SK-N-SH (cell line): ENCODE results near the gene CHRNE. TPM values are rescaled to one million over a fixed set of nuclear protein-coding genes. Genes with fewer than 3 reads are reported as not detected.
"Not testable (repeated sequence)": the region's sequence is repeated elsewhere in the genome, so short reads cannot be mapped to it uniquely, and the experiment has no call there.

Experiments
- CTCF ChIA-PET: fragments of 300-600, 350-600 bp; formaldehyde crosslinking; extraction: SDS; loops from one replicate; lab custom pipeline; 2021; lab: Yijun Ruan, JAX
- POLR2A ChIA-PET: fragments of 350-600 bp; sonication (Branson Sonifier 250); formaldehyde crosslinking; extraction: SDS; loops from one replicate; lab custom pipeline; 2020; ENCODE audit warnings: antibody characterized with exemption, inconsistent platforms; lab: Yijun Ruan, JAX
- DNase-seq: peaks from one replicate; pipeline ENCODE4 v3.0.0; 2012
- H2AFZ ChIP-seq: fragments of 200-600 bp; sonication (generic); 2 replicates; pipeline ENCODE4 v1.8.1; 2016; ENCODE audit warnings: antibody characterized with exemption, mild to moderate bottlenecking, low read depth
- H3F3A ChIP-seq: fragments of 200-600 bp; sonication (generic); replicated peaks from 2 replicates; pipeline ENCODE3; 2016; ENCODE audit warnings: antibody characterized with exemption, mild to moderate bottlenecking; ENCODE audit not compliant: insufficient read depth
- H3K27ac ChIP-seq, 2 experiments: fragments of 200-500 bp in 1 of 2; fragments of 200-600 bp in 1 of 2; sonication (Bioruptor generic) in 1 of 2; sonication (generic), shearing (Covaris generic) in 1 of 2; 2 replicates each; pipeline versions ENCODE4 v1.5.1 to v1.6.1; 2014 to 2016; ENCODE audit warnings: low read depth in 2 of 2, inconsistent platforms in 1 of 2, low read length in 1 of 2, mild to moderate bottlenecking in 1 of 2, mixed read lengths in 1 of 2
- H3K27me3 ChIP-seq: fragments of 200-600 bp; sonication (generic), shearing (Covaris generic); 2 replicates; pipeline ENCODE4 v1.6.1; 2016; ENCODE audit warnings: mixed run types; ENCODE audit not compliant: insufficient read depth
- H3K36me3 ChIP-seq, 2 experiments: fragments of 200-500 bp in 1 of 2; fragments of 200-600 bp in 1 of 2; sonication (Bioruptor generic) in 1 of 2; sonication (generic) in 1 of 2; replicated peaks in 1 of 2; 2 replicates each; pipeline versions ENCODE3 to v1.5.1; 2014 to 2016; ENCODE audit warnings: low read length in 1 of 2, mild to moderate bottlenecking in 1 of 2; ENCODE audit not compliant: insufficient read depth in 2 of 2, control insufficient read depth in 1 of 2
- H3K4me1 ChIP-seq, 2 experiments: fragments of 200-500 bp in 1 of 2; fragments of 200-600 bp in 1 of 2; sonication (Bioruptor generic) in 1 of 2; sonication (generic), shearing (Covaris generic) in 1 of 2; 2 replicates each; pipeline versions ENCODE4 v1.5.1 to v1.6.1; 2014 to 2016; ENCODE audit warnings: low read depth in 1 of 2, low read length in 1 of 2, mixed run types in 1 of 2; ENCODE audit not compliant: insufficient read depth in 2 of 2, control insufficient read depth in 1 of 2
- H3K4me2 ChIP-seq: fragments of 200-600 bp; sonication (generic), shearing (Covaris generic); 2 replicates; pipeline ENCODE4 v1.6.1; 2017; ENCODE audit warnings: mixed run types
- H3K4me3 ChIP-seq, 2 experiments: fragments of 200-500 bp in 1 of 2; fragments of 200-600 bp in 1 of 2; sonication (Bioruptor generic) in 1 of 2; sonication (generic), shearing (Covaris generic) in 1 of 2; 2 replicates each; pipeline versions ENCODE4 v1.5.1 to v1.8.1; 2014 to 2016; ENCODE audit warnings: low read depth in 2 of 2, inconsistent platforms in 1 of 2, low read length in 1 of 2, mild to moderate bottlenecking in 1 of 2, mixed read lengths in 1 of 2, moderate library complexity in 1 of 2
- H3K79me2 ChIP-seq: fragments of 200-600 bp; sonication (generic); 2 replicates; pipeline ENCODE4 v1.8.1; 2017; ENCODE audit warnings: mild to moderate bottlenecking; ENCODE audit not compliant: insufficient read depth
- H3K9ac ChIP-seq: fragments of 200-600 bp; sonication (generic); 2 replicates; pipeline ENCODE4 v1.6.1; 2017; ENCODE audit warnings: mixed run types
- H3K9me2 ChIP-seq: fragments of 200-600 bp; sonication (generic); 2 replicates; pipeline ENCODE4 v1.6.1; 2017; ENCODE audit warnings: mixed run types
- H3K9me3 ChIP-seq: fragments of 200-600 bp; sonication (generic); 2 replicates; pipeline ENCODE4 v1.6.1; 2017; ENCODE audit warnings: mixed run types, mild to moderate bottlenecking, moderate library complexity
- H4K20me1 ChIP-seq: fragments of 200-600 bp; sonication (generic); 2 replicates; pipeline ENCODE4 v1.6.1; 2017; ENCODE audit warnings: mild to moderate bottlenecking, mixed run types; ENCODE audit not compliant: insufficient read depth
- CHD2 ChIP-seq: fragments of 150-350 bp; IDR thresholded peaks from 2 replicates; pipeline ENCODE4 v1.6.1; 2018; ENCODE audit warnings: low read length; ENCODE audit not compliant: partially characterized antibody
- FOXM1 ChIP-seq: IDR thresholded peaks from 2 replicates; pipeline ENCODE4 v1.4.0; 2012; ENCODE audit warnings: low read depth, mild to moderate bottlenecking
- GATA2 ChIP-seq: sonication (generic); formaldehyde crosslinking; IDR thresholded peaks from 2 replicates; pipeline ENCODE4 v1.5.0; 2020; ENCODE audit warnings: mild to moderate bottlenecking, missing genetic modification reagents
- MXI1 ChIP-seq: IDR thresholded peaks from 2 replicates; pipeline ENCODE4 v1.6.1; 2012; ENCODE audit warnings: mild to moderate bottlenecking, low read depth, low read length, improper control_type of control experiment
- NFIC ChIP-seq: IDR thresholded peaks from 2 replicates; pipeline ENCODE4 v1.4.0; 2012; ENCODE audit warnings: borderline replicate concordance
- TAF1 ChIP-seq: IDR thresholded peaks from 2 replicates; pipeline ENCODE4 v1.6.1; 2012; ENCODE audit warnings: low read depth, mild to moderate bottlenecking, low read length, moderate library complexity, borderline replicate concordance
- YY1 ChIP-seq: IDR thresholded peaks from 2 replicates; pipeline ENCODE4 v1.4.0; 2012; ENCODE audit warnings: low read depth, mild to moderate bottlenecking
- WGBS: methylation state at CpG from one replicate; pipeline ENCODE4 v1.1.6; 2017; ENCODE audit warnings: low lambda C conversion rate; 5-methylcytosine and 5-hydroxymethylcytosine counted together
- polyA plus RNA-seq, 3 experiments: library from polyadenylated mRNA; depleted of rRNA; stranded (reverse); fragments of >200 nt; gene quantifications; 2 replicates each; pipeline ENCODE4 v1.2.3, GENCODE V29; 2012
- TF ChIP-seq, protein P1 (sequence below): IDR thresholded peaks from 2 replicates; pipeline ENCODE4 v1.6.1; 2012; ENCODE audit warnings: mild to moderate bottlenecking, low read depth, low read length, moderate library complexity
- TF ChIP-seq, protein P2 (sequence below): IDR thresholded peaks from 2 replicates; pipeline ENCODE4; 2012

The CHRNE gene
- polyA plus RNA-seq, 1 of the 3 experiments (the other 2 are of a cell fraction): 0.71 TPM

DNA sequence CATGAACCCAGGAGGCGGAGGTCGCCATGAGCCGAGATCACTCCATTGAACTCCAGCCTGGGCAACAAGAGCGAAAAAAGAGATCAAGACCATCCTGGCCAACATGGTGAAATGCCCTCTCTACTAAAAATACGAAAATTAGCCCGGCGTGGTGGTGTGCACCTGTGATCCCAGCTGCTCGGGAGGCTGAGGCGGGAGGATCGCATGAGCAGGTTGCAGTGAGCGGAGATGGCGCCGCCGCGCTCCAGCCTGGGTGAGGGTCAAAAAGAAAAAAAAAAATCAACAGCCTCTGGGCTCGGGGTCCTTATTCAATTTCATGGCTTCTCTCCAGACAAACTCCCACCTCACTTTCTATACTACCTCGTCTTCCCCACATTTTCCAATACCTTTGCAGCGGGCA, 26.0 kb upstream of the CHRNE start:
- 98% methylated on average over 18 of the region's 18 CpGs for WGBS
- H3K36me3 ChIP-seq: peaks cover 0 to 4% of the 10 kb centered on the region in 2 experiments
- no peaks in the 10 kb centered on the region for H4K20me1 ChIP-seq
- no peaks in the 10 kb centered on the region for H3K27me3 ChIP-seq
- peaks cover 0 to under 1% of the 10 kb centered on the region in 2 experiments; a peak in 1 of 4 replicates for H3K4me1 ChIP-seq
- ChIA-PET POLR2A (no interaction called here), CTCF (interaction anchor here (1.3 to 1.5 kb wide), 2 partner anchors 9 to 20 kb away, joined by 5 read pairs; no protein-coding TSS in a partner anchor)
- no peak overlapping the region for H2AFZ ChIP-seq
- H3F3A ChIP-seq: no peaks in the 10 kb centered on the region
- no peak for DNase-seq
- H3K79me2 ChIP-seq: no peaks in the 10 kb centered on the region
- H3K4me3 ChIP-seq: no peak overlapping the region
- no peak overlapping the region for H3K27ac ChIP-seq
- no peaks in the 10 kb centered on the region for H3K9me2 ChIP-seq
- H3K9me3 ChIP-seq: no peaks in the 10 kb centered on the region
- TF ChIP-seq FOXM1 (no peak), CHD2 (no peak), GATA2 (no peak), NFIC (no peak), MXI1 (no peak), TAF1 (no peak), YY1 (no peak)
- TF ChIP-seq, protein P1, sequence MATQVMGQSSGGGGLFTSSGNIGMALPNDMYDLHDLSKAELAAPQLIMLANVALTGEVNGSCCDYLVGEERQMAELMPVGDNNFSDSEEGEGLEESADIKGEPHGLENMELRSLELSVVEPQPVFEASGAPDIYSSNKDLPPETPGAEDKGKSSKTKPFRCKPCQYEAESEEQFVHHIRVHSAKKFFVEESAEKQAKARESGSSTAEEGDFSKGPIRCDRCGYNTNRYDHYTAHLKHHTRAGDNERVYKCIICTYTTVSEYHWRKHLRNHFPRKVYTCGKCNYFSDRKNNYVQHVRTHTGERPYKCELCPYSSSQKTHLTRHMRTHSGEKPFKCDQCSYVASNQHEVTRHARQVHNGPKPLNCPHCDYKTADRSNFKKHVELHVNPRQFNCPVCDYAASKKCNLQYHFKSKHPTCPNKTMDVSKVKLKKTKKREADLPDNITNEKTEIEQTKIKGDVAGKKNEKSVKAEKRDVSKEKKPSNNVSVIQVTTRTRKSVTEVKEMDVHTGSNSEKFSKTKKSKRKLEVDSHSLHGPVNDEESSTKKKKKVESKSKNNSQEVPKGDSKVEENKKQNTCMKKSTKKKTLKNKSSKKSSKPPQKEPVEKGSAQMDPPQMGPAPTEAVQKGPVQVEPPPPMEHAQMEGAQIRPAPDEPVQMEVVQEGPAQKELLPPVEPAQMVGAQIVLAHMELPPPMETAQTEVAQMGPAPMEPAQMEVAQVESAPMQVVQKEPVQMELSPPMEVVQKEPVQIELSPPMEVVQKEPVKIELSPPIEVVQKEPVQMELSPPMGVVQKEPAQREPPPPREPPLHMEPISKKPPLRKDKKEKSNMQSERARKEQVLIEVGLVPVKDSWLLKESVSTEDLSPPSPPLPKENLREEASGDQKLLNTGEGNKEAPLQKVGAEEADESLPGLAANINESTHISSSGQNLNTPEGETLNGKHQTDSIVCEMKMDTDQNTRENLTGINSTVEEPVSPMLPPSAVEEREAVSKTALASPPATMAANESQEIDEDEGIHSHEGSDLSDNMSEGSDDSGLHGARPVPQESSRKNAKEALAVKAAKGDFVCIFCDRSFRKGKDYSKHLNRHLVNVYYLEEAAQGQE: no peak
- TF ChIP-seq, protein P2, sequence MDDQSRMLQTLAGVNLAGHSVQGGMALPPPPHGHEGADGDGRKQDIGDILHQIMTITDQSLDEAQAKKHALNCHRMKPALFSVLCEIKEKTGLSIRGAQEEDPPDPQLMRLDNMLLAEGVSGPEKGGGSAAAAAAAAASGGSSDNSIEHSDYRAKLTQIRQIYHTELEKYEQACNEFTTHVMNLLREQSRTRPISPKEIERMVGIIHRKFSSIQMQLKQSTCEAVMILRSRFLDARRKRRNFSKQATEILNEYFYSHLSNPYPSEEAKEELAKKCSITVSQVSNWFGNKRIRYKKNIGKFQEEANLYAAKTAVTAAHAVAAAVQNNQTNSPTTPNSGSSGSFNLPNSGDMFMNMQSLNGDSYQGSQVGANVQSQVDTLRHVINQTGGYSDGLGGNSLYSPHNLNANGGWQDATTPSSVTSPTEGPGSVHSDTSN: no peak
- no peak overlapping the region for H3K4me2 ChIP-seq
- no peak overlapping the region for H3K9ac ChIP-seq

DNA sequence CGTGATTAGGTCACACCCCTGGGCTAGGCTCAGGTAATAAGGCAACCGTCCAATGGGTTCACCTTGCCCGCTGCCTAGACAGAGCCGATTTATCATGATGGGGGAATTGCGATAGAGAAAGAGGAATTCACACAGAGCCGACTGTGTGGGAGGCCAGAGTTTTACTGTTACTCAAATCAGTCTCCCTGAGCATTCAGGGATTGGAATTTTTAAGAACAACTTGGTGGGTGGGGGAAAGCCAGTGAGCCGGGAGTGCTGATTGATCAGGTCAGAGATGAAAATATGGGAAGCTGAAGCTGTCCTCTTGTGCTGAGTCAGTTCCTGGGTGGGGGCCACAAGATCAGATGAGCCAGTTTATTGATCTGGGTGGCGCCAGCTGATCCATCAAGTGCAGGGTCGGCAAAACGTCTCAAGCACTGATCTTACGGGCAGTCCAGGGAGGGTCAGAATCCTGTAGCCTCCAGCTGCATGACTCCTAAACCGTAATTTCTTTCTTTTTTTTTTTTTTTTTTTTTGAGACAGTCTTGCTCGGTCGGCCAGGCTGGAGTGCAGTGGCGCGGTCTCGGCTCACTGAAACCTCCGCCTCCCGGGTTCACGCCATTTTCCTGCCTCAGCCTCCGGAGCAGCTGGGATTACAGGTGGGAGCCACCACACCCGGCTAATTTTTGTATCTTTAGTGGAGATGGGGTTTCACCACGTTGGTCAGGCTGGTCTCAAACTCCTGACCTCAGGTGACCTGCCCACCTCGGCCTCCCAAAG, 23.9 kb upstream of the CHRNE start:
- not testable (repeated sequence) for H3K9me2 ChIP-seq, H4K20me1 ChIP-seq, H3K4me3 ChIP-seq, H3K4me1 ChIP-seq, H3K27me3 ChIP-seq, H2AFZ ChIP-seq, H3K9ac ChIP-seq, H3K27ac ChIP-seq, DNase-seq, H3K36me3 ChIP-seq, H3F3A ChIP-seq, H3K4me2 ChIP-seq, H3K9me3 ChIP-seq, H3K79me2 ChIP-seq
- POLR2A ChIA-PET: interaction anchor here (0.5 to 0.6 kb wide), 2 partner anchors 100 to 187 kb away, joined by 3 read pairs; partner anchors contain the start of gene ZMYND15
- WGBS: 91% methylated on average over 24 of the region's 24 CpGs
- CTCF ChIA-PET: interaction anchor here (1.4 kb wide), 1 partner anchor 18 kb away, joined by 9 read pairs; no protein-coding TSS in a partner anchor
